Testis (tissue), 3 donors: Measurements from ENCODE around the gene GSK3A. TPM values are rescaled to one million over a fixed set of nuclear protein-coding genes. Genes with fewer than 3 reads are reported as not detected.

Experiments used
- DNase-seq: peaks from one replicate; pipeline ENCODE4 v3.0.0-alpha.2; 2019
- H3K27ac ChIP-seq, 2 donors: fragments of 200-600 bp; sonication (generic); one replicate each; pipeline ENCODE4 v1.5.1; 2019
- H3K27me3 ChIP-seq: fragments of 200-600 bp; sonication (generic); one replicate; pipeline ENCODE4 v1.5.1; 2019
- H3K36me3 ChIP-seq: fragments of 200-600 bp; sonication (generic); one replicate; pipeline ENCODE4 v1.5.1; 2017; ENCODE audit warnings: low read depth; ENCODE audit errors: missing control alignments
- H3K4me1 ChIP-seq: fragments of 200-600 bp; sonication (generic); one replicate; pipeline ENCODE4 v1.5.1; 2019
- H3K4me3 ChIP-seq, 2 donors: fragments of 200-600 bp; sonication (generic); one replicate each; pipeline ENCODE4 v1.5.1; 2017 to 2019
- H3K9me3 ChIP-seq: fragments of 200-600 bp; sonication (generic); one replicate; pipeline ENCODE4 v1.5.1; 2017
- POLR2A ChIP-seq: fragments of 450-650 bp; IDR thresholded peaks from one replicate; pipeline ENCODE4 v1.6.1; 2017; ENCODE audit warnings: antibody characterized with exemption, mild to moderate bottlenecking, moderate library complexity
- WGBS, 2 donors: methylation state at CpG; one replicate each; pipeline ENCODE4 v1.1.5; 2018; 5-methylcytosine and 5-hydroxymethylcytosine counted together
- intact Hi-C: fragments of 100-400 bp; cut with DNase I; formaldehyde crosslinking; loops from one replicate; pipeline ENCODE4 v1.15.1; 2023; ENCODE audit warnings: low total_unique reads
- polyA plus RNA-seq: library from polyadenylated mRNA; stranded (reverse); fragments of 350-450 nt; fragmentation: Illumina TruSeq; extraction: RNeasy Lipid Tissue Mini Kit (QIAGEN cat#74804); gene quantifications from one replicate; pipeline ENCODE4 v1.2.3, GENCODE V29; 2014; ENCODE audit warnings: low read depth, low replicate concordance; ENCODE audit not compliant: insufficient read depth
- total RNA-seq, 2 donors: library from RNA; depleted of rRNA; stranded (reverse); fragments of >200 nt; gene quantifications; one replicate each; pipeline ENCODE4 v1.2.3, GENCODE V29; 2016
- TF ChIP-seq, protein P1 (sequence below), 3 experiments: fragments of 450-650 bp in 2 of 3; fragments of 200-600 bp in 1 of 3; sonication (generic) in 1 of 3; IDR thresholded peaks; one replicate each; pipeline ENCODE4 v1.5.1; 2016 to 2019; ENCODE audit warnings: antibody characterized with exemption in 3 of 3, mild to moderate bottlenecking in 2 of 3, moderate library complexity in 1 of 3

Gene GSK3A
- total and polyA plus RNA-seq, 3 donors from 2014 or later, result 54.3 to 98.1 (median 64.3) TPM

DNA sequence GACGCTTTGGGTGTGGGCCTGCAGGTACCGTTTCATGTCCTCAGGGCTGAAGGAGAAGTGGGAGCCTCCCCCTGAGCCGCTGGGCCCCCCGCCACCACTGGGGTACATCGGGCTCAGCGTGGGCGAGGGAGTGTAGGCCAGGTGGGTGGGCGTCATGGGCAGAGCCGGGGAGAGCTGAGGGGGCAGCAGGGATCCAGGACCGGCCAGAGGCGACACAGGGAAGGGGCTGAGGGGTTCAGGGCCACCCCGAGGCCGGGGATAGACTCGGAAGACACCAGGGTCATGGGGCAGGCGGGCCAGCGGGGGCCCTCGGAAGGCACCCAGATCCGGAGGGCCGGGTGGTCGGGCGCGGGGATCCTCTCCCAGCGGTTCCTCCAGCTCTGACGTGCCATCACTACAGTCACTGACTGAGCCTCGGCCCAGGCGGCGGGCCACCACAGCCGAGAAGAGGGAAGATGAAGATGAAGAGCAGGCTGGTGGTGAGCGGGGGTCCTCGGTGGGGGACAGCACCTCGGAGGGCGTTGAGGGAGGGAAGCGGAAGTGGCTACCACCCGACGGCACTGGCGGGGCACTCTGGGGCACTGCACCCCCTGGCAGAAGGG is 6.8 kb upstream of the GSK3A start:
- intact Hi-C loops, result loop anchor here (5.0 kb wide), 1 partner anchor 43 kb away; no protein-coding TSS in a partner anchor
- Histone ChIP-seq H3K4me1 (peaks cover 68% of the 10 kb centered on the region), H3K36me3 (no peaks in the 10 kb centered on the region), H3K4me3 (no peak overlapping the region), H3K9me3 (no peaks in the 10 kb centered on the region), H3K27me3 (no peaks in the 10 kb centered on the region), H3K27ac (peak overlapping the region; percentile 75 to 98)
- no peak for DNase-seq
- 73 to 79% methylated on average over 10 to 36 of the region's 36 CpGs for WGBS, 2 donors
- TF ChIP-seq, protein P1, sequence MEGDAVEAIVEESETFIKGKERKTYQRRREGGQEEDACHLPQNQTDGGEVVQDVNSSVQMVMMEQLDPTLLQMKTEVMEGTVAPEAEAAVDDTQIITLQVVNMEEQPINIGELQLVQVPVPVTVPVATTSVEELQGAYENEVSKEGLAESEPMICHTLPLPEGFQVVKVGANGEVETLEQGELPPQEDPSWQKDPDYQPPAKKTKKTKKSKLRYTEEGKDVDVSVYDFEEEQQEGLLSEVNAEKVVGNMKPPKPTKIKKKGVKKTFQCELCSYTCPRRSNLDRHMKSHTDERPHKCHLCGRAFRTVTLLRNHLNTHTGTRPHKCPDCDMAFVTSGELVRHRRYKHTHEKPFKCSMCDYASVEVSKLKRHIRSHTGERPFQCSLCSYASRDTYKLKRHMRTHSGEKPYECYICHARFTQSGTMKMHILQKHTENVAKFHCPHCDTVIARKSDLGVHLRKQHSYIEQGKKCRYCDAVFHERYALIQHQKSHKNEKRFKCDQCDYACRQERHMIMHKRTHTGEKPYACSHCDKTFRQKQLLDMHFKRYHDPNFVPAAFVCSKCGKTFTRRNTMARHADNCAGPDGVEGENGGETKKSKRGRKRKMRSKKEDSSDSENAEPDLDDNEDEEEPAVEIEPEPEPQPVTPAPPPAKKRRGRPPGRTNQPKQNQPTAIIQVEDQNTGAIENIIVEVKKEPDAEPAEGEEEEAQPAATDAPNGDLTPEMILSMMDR (IDR thresholded peaks at IDR 0.05), result no peak
- no peak for TF ChIP-seq POLR2A

DNA sequence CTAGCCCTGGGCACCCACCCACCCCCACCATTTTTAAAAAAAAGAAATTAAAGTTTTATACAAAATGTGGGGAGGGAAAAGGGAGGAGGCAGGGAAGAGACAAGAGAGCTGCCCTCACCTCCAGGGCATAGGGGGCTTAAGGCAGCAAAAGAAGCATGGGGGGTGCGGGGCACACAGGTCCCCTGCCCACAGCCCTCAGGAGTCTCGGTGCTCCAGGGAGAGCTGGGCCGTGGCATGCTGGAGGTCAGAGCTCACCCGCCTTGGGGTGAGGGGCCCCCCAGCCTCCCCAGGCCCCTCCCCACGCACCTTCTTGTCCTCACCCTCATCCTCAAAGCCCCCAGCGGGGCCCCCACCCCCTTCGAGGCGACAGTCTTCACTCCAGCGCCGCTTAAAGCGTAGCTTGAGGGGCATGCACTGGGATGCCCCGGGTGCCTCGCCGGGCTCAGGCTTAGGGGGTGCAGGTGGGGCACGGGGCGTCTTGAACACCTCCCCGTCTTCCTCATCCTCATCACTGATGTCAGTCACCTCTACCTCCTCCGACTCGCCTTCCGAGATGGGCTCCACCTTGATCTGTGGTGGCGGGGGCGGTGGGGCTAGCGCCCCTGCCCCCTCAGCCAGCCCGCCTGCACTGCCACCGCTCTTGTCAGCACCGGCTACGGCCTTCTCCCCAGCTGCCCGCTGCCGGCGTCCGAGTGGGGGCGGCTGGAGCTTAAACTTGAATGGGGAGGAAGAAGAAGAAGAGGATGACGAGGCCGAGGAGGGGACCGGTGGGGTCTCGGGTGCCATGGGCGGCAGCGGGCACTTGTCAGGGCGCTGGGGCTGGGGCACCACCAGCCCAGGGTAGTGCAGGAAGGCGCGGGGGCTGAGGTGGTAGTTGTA is 6.1 kb upstream of the GSK3A start:
- TF ChIP-seq, protein P1 (IDR thresholded peaks at IDR 0.05), result no peak
- no peak for TF ChIP-seq POLR2A
- no peak for DNase-seq
- intact Hi-C loops, result loop anchor here (5.0 kb wide), 1 partner anchor 44 kb away; no protein-coding TSS in a partner anchor
- H3K4me1 ChIP-seq, result peaks cover 73% of the 10 kb centered on the region
- H3K36me3 ChIP-seq, result no peaks in the 10 kb centered on the region
- H3K27me3 ChIP-seq, result no peaks in the 10 kb centered on the region
- WGBS, 2 donors, result 80 to 87% methylated on average over 41 of the region's 41 CpGs
- peak overlapping the region; percentile 52 to 75 for H3K27ac ChIP-seq
- no peaks in the 10 kb centered on the region for H3K9me3 ChIP-seq
- H3K4me3 ChIP-seq, result no peak overlapping the region

DNA sequence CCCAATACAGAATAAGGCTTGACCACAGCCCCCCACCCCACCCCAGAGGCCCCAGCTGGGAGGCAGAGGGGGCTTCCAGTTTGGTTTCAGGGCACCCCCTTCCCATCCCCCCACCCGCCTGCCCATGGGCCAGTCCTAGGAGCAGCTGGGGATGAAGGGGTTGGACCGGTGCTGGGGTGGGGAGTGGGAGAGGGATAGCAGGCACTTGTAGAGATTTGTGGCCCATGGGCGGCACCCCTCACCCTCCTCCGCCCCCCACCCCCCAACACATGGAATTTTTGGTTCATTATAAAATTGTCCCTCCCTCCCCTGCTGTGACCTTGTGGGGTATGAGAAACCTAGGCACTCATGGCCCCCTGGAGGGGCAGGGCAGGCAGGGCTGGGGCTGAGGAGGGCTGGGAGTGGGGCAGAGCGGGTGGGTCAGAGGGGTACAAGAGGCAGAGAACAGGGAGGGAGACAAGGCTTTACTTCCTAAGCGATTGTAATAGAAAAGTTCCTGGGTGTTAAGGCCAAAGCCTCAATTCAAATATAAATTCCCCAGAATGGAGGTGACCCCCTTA is 5.3 kb upstream of the GSK3A start:
- H3K4me1 ChIP-seq, result peaks cover 73% of the 10 kb centered on the region
- WGBS, 2 donors, result 73 to 74% methylated on average over 2 to 6 of the region's 6 CpGs
- H3K27me3 ChIP-seq, result no peaks in the 10 kb centered on the region
- H3K4me3 ChIP-seq, result no peak overlapping the region
- intact Hi-C loops, result loop anchor here (5.0 kb wide), 1 partner anchor 45 kb away; no protein-coding TSS in a partner anchor
- H3K9me3 ChIP-seq, result no peaks in the 10 kb centered on the region
- no peak for TF ChIP-seq POLR2A
- TF ChIP-seq, protein P1 (IDR thresholded peaks at IDR 0.05), result no peak
- H3K36me3 ChIP-seq, result no peaks in the 10 kb centered on the region
- DNase-seq, result no peak
- H3K27ac ChIP-seq, result peak overlapping the region; percentile 52 to 75

DNA sequence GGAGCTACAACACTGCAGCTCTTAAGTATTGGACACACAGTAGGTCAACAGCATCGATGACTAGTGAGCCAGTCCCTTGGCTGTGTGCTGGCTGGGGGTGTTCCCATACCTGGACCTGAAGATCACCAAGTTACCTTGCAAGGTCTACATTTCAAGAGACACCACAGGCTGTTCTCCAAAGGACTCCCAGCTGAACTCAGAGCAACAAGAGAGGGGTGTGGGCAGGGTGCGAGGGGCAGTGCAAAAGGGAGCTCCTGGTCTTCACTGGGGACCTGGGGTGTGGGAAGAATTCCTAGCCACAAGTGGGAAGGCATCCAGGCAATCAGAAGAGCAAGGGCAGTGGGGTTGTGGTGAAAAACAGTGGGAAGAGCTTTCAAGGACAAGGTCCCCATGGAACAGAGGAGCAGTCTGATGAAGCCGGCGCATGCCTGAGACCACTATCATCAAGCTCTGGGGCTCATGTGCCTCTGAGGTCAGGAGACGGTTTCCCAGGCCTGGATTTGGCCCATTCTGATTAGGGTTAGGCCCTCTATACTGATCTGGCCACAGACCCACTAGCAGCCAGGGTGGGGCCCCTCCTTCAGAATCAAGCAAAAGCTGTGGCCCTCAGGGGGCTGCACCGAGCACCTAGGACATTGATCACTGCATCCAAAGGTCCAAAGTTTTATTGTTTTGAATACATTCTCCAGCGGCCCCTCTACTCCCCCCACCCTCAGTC is 4.7 kb upstream of the GSK3A start:
- Histone ChIP-seq H3K36me3 (no peaks in the 10 kb centered on the region), H3K9me3 (no peaks in the 10 kb centered on the region), H3K4me3 (no peak overlapping the region), H3K27me3 (no peaks in the 10 kb centered on the region), H3K4me1 (peaks cover 70% of the 10 kb centered on the region), H3K27ac (peak overlapping the region; percentile 52 to 75)
- intact Hi-C loops, result loop anchor here (5.0 kb wide), 1 partner anchor 45 kb away; no protein-coding TSS in a partner anchor
- TF ChIP-seq POLR2A, result no peak
- TF ChIP-seq, protein P1 (IDR thresholded peaks at IDR 0.05), result no peak
- DNase-seq, result peak; percentile 78
- 51 to 53% methylated on average over 6 to 7 of the region's 7 CpGs for WGBS, 2 donors
